GM15510 (cell line): ENCODE measurements around the gene OR51I1.

Experiments used
- POLR2A ChIP-seq: IDR thresholded peaks from 3 replicates; pipeline ENCODE4 v1.6.1; 2011; ENCODE audit warnings: borderline replicate concordance; ENCODE audit not compliant: insufficient read length; ENCODE audit errors: extremely low read depth

Gene OR51I1, protein sequence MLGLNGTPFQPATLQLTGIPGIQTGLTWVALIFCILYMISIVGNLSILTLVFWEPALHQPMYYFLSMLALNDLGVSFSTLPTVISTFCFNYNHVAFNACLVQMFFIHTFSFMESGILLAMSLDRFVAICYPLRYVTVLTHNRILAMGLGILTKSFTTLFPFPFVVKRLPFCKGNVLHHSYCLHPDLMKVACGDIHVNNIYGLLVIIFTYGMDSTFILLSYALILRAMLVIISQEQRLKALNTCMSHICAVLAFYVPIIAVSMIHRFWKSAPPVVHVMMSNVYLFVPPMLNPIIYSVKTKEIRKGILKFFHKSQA

DNA sequence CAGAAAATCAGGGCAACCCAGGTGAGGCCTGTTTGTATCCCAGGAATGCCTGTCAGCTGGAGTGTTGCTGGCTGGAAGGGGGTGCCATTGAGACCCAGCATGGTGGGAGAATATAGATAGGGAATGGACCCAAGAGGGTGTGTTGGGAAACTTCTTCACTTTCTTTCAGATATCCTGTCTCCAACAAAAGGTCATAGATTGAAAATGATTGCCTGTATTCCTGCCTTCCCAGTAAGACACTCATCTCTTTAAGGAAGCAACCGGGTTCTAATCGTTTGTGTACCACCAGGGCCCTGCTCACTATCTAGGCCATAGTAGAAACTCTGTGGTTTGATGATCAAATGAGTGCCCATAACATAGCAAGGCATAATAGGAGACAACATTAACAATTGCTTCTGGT, at the start of gene OR51I1:
TSS of gene OR51I1 (minus strand) at position 101 of the 400 bp plus-strand sequence. CDS start at position 101, 0 bp downstream.
- TF ChIP-seq POLR2A = no peak

DNA sequence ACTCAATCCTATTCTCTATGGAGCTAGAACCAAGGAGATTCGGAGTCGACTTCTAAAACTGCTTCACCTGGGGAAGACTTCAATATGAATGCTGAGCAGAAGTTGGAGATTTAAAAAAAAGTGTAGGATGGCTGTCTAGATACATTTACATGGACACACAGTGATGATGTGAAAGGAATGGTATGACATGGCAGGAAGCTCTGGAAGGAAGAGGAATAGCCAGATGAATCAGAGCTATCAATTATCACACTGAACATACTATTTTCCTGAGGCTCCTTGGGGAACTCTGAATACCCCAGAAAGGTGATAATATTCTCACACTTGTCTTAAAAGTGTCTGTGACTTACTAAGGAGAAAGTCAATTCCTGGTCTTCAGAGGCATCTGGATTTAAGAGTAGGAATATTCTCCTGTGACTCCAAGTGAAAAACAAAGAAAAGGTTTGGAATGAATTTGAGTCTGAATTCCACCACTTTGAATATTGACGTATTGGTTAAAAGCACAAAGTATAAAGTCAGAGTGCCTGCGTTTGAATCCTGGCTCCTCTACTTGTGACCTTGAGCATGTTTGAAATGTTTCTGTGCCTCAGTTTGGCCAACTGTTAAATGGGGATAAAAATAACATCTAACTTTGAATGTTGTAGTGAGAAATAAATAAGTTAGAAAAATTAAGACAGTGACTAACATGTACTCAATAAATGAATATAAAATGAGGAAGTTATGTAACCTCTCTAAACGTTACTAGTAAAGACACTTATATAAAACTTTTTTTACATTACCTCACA, 48.5 kb upstream of the OR51I1 start:
- TF ChIP-seq POLR2A = no peak

DNA sequence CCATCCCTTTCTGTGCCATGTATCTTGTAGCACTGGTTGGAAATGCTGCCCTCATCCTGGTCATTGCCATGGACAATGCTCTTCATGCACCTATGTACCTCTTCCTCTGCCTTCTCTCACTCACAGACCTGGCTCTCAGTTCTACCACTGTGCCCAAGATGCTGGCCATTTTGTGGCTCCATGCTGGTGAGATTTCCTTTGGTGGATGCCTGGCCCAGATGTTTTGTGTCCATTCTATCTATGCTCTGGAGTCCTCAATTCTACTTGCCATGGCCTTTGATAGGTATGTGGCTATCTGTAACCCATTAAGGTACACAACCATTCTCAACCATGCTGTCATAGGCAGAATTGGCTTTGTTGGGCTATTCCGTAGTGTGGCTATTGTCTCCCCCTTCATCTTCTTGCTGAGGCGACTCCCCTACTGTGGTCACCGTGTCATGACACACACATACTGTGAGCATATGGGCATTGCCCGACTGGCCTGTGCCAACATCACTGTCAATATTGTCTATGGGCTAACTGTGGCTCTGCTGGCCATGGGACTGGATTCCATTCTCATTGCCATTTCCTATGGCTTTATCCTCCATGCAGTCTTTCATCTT, 47.6 kb upstream of the OR51I1 start:
- TF ChIP-seq POLR2A = no peak

DNA sequence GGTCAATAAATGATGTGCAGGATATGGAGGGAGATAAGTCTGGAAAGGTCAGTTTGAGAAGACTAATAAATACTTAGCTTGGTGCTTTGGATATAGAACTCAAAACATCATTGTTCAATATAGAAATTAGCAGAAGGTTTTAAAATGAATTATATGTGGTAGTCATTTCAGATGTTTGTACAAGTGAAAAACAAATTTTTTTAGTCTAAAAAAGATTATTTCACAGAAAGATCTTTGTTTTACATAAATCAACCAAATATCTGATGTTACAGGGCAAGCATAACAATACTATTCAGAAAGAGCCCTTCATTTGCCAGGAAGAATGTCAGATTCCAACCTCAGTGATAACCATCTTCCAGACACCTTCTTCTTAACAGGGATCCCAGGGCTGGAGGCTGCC, 47.1 kb upstream of the OR51I1 start, which contains the start of gene OR52D1:
TSS of gene OR52D1 (plus strand) at position 301 of the 400 bp plus-strand sequence. CDS start at position 323, 22 bp downstream.
- TF ChIP-seq POLR2A = no peak

DNA sequence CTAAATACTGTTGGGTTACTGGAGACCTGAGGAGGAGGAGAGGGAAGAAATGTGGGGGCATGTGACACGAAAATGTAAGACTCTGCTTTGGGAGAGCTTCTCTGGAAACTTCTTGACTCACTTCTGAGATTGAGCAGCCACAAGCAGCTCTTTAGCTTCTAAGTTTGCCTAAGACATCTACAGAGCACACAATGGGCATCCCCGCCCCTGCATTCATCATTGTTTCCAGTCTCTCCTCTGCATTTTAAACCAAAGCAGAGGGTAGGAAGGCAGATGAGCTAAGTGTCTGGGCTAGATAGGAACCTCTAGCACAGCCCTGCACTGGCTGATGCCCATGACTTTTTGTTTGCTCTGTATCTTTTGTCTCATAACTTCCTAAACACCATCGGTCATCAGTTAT, 45.1 kb upstream of the OR51I1 start:
- no peak for TF ChIP-seq POLR2A

DNA sequence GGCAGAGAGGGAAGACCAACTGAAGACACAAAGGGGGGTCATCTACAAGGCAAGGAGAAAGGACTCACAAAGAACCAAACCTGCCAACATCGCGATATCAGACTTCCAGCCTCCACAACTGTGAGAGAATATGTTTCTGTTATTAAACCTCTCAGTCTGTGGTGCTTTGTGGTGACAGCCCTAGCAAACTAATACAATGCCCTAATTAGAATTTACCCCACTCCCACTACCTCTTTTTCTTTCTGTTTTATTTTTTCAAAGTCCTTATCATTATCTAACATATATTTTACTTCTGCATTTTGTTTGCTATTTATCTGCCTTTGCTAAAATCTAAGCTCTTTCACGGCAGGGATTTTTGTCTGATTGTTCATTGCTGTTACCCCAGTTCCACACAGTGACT, 44.7 kb upstream of the OR51I1 start:
- no peak for TF ChIP-seq POLR2A

DNA sequence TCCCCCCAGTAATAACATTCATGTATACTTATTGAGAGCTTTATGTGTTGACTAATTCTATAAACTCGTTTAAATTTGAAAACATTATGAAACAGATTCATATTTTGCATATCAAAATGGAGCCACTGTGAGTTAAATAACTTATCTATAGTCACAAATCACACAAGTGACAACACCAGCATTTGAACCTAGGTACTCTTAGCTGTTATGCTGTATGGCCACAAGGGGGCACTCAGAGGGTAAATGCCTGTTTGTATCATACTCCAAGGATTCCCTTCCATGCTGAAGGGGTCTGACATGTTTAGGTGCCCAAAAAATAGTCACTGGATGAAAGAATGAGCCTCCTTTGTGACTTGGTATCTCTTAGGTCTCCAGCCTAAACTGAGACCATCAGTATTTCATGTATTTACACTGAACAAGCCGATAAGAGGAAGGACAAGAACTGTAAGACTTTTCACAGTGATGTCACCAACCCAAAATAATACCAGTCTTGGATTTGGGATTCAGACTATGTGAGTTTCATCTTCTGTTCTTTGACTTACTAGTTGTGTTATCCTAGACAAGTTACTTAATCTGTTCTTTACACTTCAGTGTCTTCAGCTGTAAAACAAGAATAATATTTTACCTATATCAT, 35.0 kb upstream of the OR51I1 start:
- no peak for TF ChIP-seq POLR2A

DNA sequence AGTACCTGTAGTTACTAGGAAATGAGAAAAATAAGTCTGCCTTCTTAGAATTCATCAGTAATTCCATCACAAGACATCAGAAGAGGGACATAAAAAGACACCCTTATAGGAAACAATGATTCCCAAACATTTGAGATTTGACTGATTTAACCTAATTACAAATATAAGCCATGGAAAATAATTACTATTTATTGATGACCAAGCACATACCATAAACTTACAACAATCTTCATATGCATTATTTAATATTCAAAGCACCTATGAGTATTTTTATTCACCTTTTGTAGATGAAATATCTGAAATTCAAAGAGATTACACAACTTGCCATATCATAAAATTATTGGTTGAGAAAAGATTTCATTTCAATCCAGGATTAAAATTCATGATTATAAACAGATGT, 32.6 kb upstream of the OR51I1 start:
- TF ChIP-seq POLR2A = no peak

DNA sequence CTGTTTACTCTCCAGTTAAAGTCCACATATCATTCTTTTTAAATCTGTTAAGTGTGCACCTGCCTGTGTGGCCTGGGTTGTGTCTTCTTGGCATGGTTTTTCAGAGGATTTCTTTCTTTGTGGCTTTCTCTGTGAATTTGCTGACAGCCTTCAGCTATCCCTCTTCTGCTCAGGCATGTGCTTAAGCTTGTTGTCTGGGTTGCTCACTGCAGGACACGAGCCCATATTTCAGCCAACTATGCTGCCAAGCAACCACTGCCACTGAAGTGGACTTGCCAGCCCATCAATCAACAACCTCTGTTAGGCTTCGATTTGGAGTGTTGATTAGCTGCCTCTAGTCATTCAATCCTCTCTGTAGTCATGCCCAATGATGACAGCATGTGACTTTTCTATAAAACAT, 26.2 kb upstream of the OR51I1 start:
- TF ChIP-seq POLR2A = no peak

DNA sequence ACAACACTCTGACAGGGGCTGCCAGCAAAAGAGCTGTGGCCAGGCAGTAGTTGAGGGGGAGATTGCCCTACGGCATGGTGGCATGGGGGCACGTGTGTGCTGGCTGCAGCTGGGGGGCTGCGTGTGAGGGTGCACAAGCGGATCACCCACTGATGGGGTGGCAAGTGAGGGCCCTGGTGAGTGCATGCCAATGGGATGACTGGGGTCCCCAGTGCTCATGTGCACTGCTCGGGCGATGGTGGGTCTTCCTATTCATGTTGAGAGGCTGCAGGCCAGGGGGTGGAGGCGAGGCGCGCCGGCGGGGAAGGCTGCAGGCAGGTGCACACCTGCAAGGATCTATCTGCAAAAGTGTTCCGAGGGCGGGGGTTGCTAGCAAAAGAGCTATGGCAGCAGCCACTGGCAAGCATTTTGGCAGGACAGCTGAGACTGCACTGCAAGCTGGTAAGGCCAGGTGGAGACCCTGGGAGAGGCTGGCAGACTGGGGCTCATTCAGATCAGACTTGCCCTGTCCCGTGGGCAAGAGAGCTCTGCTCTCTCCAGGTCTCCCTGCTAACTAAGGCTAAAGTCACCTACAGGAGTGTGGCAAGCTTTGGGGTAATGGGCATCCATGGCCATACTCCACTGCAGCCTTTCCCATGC, 19.8 kb upstream of the OR51I1 start:
- no peak for TF ChIP-seq POLR2A

DNA sequence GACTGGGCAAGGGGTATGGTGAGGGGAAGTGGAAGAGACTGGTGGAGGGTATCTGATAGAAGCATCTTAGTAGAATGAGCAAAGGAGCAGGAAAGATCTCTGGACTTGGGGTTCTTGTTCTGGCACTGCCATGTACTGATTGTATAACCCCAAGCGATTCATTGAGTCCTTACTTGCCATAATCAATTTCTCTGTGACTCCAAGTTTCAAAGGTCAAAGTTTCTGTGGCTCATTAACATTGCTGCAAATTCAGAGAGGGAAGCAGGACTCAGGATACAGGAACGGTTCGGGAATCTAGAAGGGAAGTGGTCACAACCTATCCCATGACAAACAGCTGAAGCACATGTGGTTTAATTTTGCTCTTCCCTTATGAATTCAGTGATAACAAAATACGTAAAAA, 8.1 kb upstream of the OR51I1 start:
- TF ChIP-seq POLR2A = no peak

DNA sequence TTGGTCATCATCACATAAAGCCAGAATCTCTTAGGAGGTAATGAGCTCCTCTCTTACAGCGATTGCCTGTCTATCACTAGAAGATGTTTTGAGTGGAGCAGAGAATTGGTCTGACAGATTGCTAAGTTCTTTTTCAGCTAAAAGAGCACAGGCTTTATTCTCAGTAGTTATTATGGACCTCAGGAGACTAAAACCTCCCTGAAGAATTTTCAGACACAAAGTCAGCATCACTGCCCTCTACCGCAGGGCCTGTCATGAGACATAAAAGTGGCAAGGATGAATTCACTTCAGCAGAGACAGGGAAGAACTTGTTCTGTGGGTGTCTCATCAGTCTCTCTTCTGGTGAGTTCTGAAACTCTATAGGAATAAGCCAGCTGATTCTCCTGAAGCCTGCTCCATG, 7.7 kb upstream of the OR51I1 start, which contains the start of gene OR51I2:
TSS of gene OR51I2 (plus strand) at position 301 of the 400 bp plus-strand sequence. CDS start 4,166 bp downstream, outside the sequence.
- no peak for TF ChIP-seq POLR2A

DNA sequence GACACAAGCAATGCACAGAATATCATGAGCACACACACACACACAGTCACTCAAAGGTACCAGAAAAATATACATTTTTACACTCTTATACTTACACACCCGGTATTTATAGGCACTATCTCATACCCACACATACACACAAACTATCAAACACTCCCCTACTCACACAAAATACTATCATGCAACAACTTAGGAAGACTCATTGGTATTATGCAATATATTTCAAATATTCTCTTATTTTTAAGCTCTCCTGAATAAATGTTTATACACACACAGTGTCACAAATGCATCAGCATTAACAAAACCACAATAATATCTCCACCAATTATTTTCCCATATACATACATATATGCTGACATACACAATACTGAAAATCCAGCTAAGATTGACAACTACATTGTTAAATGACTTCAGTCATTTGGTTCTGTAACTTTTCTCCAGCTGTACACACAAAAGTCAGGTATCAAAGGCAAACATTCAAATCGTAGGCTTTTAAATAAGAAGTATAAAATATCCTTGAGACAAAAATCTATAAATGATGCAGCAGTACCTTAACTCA, 2.6 kb upstream of the OR51I1 start:
- TF ChIP-seq POLR2A = no peak

DNA sequence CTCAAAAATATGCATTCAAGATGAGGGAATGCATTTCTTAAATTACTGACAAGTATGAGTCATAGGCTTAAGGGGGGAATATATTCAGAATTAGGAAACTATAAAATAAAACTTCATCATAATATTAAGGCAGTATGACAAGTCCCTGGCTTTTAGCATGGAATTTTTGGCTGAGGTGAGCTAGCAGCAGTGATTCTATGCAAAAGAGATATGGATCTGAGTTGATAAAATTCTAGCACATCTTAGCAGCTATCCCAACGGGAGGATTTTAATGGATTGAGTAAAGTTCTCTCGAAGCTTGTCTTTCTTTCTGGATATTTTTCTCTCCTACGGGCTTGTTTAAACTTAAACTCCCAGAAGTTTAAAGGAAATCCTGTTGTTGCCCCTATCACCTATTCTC, 18.2 kb downstream of the OR51I1 start:
- TF ChIP-seq POLR2A = no peak
